ENCODE data around the gene STRBP. TPM values are rescaled to one million over a fixed set of nuclear protein-coding genes. Genes with fewer than 3 reads are reported as not detected.
"Not testable (repeated sequence)": the region's sequence is repeated elsewhere in the genome, so short reads cannot be mapped to it uniquely, and the experiment has no call there.

STRBP gene
- total and polyA plus RNA-seq, 2 donors from 2014 or later: 21.6 to 30.7 TPM

DNA sequence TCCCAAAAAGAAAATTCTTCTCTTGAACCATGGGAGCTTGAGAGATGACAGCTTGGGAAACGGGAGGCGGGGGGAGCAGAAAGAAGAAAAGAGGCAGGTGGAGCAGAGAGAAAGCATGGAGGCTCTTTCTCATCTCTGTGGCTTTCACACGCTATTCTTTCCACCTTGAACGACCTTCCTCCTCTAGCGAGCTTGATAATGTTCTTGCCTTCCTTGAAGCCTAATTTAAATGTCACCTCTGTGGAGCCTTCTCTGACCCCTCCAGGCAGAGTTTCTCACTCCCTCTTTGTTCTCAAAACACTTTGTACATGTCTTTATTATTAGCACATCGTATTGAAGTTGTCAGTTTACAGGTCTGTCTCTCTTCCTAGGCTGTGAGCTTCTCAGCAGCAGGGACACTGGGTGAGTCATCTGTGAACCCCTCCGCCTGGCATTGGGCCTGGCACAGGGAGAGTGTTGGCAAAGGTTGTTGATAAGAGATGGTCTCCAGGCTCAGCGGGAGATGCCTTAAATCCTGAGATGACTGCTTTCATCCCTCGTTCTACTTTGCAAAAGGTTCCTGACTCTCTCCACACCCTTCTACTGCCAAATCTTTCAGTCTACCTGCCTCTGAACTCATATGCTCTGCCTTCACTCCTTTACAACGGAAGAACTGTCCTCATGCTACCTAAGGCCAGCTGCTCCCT lies 14.1 kb upstream of the STRBP start:
- no peak for TF ChIP-seq CTCF (IDR thresholded peaks at IDR 0.05; ENCODE audit: borderline replicate concordance, extremely low read depth, insufficient read depth)
- FAIRE-seq (no peak), DNase-seq (no peak)
- no peak overlapping the region for H3K4me3 ChIP-seq (ENCODE audit: low read length in 3 of 3)
- H3K27ac ChIP-seq (ENCODE audit: low read depth in 2 of 2, low read length in 2 of 2): no peak overlapping the region
- no peaks in the 10 kb centered on the region for H3K36me3 ChIP-seq (ENCODE audit: control insufficient read depth in 2 of 3, insufficient read depth in 3 of 3, low read length in 3 of 3)
- no peak overlapping the region for H3K9ac ChIP-seq (ENCODE audit: low read length in 3 of 3)
- intact Hi-C loops (cut with DNase I): no loop called here
- no peaks in the 10 kb centered on the region for H3K4me1 ChIP-seq (ENCODE audit: control insufficient read depth in 2 of 3, insufficient read depth in 2 of 3, low read depth in 1 of 3, low read length in 3 of 3)
- no peaks in the 10 kb centered on the region for H3K27me3 ChIP-seq (ENCODE audit: control insufficient read depth, insufficient read depth, low read length)
- H3K9me3 ChIP-seq (ENCODE audit: control insufficient read depth in 2 of 3, insufficient read depth in 1 of 3, low read length in 3 of 3): no peaks in the 10 kb centered on the region

DNA sequence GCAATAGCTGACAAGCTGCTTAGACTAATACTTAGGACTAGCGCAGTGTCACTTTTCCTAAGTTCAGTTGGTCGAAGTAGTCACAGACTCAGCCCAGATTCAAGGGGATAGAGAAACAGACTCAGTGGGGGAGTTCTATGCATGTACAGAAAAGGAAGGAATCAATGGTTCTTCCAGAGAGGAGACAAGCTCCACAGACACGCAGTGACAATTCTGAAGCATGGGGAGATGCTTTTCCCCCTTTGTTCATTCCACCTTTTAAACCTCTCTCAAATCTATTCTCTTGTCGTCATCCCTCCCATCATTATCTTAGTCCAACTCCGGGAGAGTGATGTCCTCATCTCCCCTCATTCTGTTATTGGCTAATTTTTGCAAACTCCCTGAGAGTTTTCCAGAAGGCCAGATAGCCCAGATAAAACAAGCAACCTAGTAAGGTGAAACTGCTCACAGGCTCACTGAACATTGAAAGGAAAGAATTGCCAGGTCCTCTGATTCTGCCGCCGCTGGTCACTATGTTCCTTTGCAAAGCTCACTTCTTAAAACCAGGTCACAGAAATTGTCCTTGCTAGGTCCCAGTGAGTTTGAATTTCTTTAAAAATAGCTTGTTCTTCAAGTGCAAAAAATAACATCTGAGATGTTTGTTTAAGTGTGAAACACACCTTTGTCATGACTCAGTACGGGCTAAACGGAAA lies 13.4 kb upstream of the STRBP start:
- no peak for FAIRE-seq
- no peak overlapping the region for H3K4me3 ChIP-seq (ENCODE audit: low read length in 3 of 3)
- H3K27ac ChIP-seq (ENCODE audit: low read depth in 2 of 2, low read length in 2 of 2): no peak overlapping the region
- H3K9ac ChIP-seq (ENCODE audit: low read length in 3 of 3): no peak overlapping the region
- no peaks in the 10 kb centered on the region for H3K27me3 ChIP-seq (ENCODE audit: control insufficient read depth, insufficient read depth, low read length)
- intact Hi-C loops (cut with DNase I): no loop called here
- H3K9me3 ChIP-seq (ENCODE audit: control insufficient read depth in 2 of 3, insufficient read depth in 1 of 3, low read length in 3 of 3): no peaks in the 10 kb centered on the region
- H3K4me1 ChIP-seq (ENCODE audit: control insufficient read depth in 2 of 3, insufficient read depth in 2 of 3, low read depth in 1 of 3, low read length in 3 of 3): no peaks in the 10 kb centered on the region
- TF ChIP-seq CTCF (IDR thresholded peaks at IDR 0.05; ENCODE audit: borderline replicate concordance, extremely low read depth, insufficient read depth): no peak
- no peaks in the 10 kb centered on the region for H3K36me3 ChIP-seq (ENCODE audit: control insufficient read depth in 2 of 3, insufficient read depth in 3 of 3, low read length in 3 of 3)
- DNase-seq: no peak

DNA sequence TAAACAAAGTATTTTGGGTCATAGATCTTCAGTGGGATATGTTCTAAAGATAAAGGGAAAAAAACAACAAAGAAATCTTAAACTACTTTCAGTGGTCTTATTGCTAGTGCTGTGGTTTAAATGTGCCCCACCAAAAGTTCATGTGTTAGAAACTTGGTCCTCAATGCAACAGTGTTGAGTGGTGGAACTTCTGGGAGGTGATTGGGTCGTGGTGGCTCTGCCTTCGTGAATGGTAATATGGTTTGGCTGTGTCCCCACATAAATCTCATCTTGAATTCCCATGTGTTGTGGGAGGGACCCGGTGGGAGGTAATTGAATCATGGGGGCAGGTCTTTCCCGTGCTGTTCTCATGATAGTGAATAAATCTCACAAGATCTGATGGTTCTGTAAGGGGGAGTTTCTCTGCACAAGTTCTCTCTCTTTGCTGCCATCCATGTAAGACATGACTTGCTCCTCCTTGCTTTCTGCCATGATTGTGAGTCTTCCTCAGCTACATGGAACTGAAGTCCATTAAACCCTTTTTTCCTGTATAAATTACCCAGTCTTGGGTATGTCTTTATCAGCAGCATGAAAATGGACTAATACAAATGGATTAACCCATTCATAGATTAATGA lies 10.6 kb upstream of the STRBP start:
- H3K36me3 ChIP-seq (ENCODE audit: control insufficient read depth in 2 of 3, insufficient read depth in 3 of 3, low read length in 3 of 3); FAIRE-seq; intact Hi-C loops (cut with DNase I); H3K27ac ChIP-seq (ENCODE audit: low read depth in 2 of 2, low read length in 2 of 2); H3K27me3 ChIP-seq (ENCODE audit: control insufficient read depth, insufficient read depth, low read length); H3K9ac ChIP-seq (ENCODE audit: low read length in 3 of 3); H3K4me3 ChIP-seq (ENCODE audit: low read length in 3 of 3); DNase-seq; H3K4me1 ChIP-seq (ENCODE audit: control insufficient read depth in 2 of 3, insufficient read depth in 2 of 3, low read depth in 1 of 3, low read length in 3 of 3); H3K9me3 ChIP-seq (ENCODE audit: control insufficient read depth in 2 of 3, insufficient read depth in 1 of 3, low read length in 3 of 3): not testable (repeated sequence)

DNA sequence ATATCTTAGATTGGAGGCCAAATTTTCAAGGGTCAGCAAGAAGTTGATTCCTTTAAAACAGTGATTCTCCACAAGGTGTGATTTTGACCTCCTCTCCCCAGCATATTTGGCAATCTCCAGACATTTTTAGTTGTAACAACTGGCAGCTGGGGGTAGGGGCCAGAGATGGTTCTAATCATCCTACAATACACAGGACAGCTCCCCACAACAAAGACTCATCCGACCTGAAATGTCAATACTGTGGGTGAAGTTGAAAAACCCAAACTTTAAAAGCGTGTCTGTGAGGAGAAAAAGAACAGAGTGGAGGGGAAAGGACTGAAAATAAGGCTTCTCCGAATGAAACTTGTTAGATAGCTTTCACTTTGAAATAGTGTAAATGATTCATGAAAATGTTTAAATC lies 10.0 kb upstream of the STRBP start:
- no peak for DNase-seq
- no peak for FAIRE-seq

More for the DNA sequence above, 10.0 kb upstream of the STRBP start:
- Histone ChIP-seq H3K4me3 (ENCODE audit: low read length in 3 of 3) (no peak overlapping the region), H3K36me3 (ENCODE audit: control insufficient read depth in 2 of 3, insufficient read depth in 3 of 3, low read length in 3 of 3) (no peaks in the 10 kb centered on the region), H3K4me1 (ENCODE audit: control insufficient read depth in 2 of 3, insufficient read depth in 2 of 3, low read depth in 1 of 3, low read length in 3 of 3) (no peaks in the 10 kb centered on the region), H3K27me3 (ENCODE audit: control insufficient read depth, insufficient read depth, low read length) (no peaks in the 10 kb centered on the region), H3K9me3 (ENCODE audit: control insufficient read depth in 2 of 3, insufficient read depth in 1 of 3, low read length in 3 of 3) (no peaks in the 10 kb centered on the region), H3K9ac (ENCODE audit: low read length in 3 of 3) (no peak overlapping the region), H3K27ac (ENCODE audit: low read depth in 2 of 2, low read length in 2 of 2) (no peak overlapping the region)
- intact Hi-C loops (cut with DNase I): no loop called here
- no peak for TF ChIP-seq CTCF (IDR thresholded peaks at IDR 0.05; ENCODE audit: borderline replicate concordance, extremely low read depth, insufficient read depth)

Data from kidney (tissue), 14 donors.